Measurements from ENCODE around the gene VPS26A.

DNA sequence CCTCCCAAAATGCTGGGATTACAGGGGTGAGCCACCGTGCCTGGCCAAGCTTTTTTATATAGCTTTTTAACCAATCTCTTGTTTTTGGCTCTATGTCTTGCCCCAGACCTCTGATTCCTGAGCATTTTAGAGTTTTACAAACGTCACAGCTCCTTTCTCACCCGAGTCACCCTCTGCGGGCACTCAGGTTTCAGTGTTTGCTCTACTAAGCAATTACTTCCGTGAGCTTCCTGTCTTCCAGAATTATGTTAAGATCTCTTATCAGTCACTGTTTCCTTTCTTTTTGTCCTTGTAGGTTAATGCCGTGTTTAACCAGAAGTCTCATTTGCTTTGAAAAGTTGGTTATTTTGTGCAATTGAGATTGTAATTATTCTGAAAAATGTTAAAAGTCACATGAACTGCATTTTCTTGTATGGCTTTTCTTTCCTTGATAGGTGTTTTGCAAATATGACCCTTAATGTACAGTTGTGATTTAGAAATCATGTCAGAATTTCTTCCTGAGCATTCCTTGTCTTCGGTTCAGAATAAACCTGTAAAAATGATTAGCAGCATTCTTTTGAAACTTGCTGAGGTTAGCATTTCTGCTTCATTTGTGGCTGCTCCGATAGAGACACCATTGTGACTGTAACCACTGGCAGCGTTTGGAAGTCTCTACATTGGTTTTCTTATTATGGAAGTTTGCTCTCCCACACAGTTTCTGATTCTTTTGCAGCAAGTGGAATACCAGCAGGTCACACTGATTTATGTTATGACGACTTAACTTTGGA is 91.6 kb downstream of the VPS26A start:
- TF ChIP-seq, protein P1, sequence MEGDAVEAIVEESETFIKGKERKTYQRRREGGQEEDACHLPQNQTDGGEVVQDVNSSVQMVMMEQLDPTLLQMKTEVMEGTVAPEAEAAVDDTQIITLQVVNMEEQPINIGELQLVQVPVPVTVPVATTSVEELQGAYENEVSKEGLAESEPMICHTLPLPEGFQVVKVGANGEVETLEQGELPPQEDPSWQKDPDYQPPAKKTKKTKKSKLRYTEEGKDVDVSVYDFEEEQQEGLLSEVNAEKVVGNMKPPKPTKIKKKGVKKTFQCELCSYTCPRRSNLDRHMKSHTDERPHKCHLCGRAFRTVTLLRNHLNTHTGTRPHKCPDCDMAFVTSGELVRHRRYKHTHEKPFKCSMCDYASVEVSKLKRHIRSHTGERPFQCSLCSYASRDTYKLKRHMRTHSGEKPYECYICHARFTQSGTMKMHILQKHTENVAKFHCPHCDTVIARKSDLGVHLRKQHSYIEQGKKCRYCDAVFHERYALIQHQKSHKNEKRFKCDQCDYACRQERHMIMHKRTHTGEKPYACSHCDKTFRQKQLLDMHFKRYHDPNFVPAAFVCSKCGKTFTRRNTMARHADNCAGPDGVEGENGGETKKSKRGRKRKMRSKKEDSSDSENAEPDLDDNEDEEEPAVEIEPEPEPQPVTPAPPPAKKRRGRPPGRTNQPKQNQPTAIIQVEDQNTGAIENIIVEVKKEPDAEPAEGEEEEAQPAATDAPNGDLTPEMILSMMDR (conservative IDR thresholded peaks at IDR 0.05): no peak
- TF ChIP-seq EZH2 (IDR thresholded peaks at IDR 0.05; ENCODE audit: low read depth): no peak
